OCI-LY3 (cell line): ENCODE results near the gene SPON2.

Source experiments
- CTCF ChIP-seq: fragments of 200-600, 300-600 bp; sonication (generic); IDR thresholded peaks from 2 replicates; pipeline ENCODE4 v1.5.1; 2014; ENCODE audit warnings: antibody characterized with exemption, low read length, low read depth
- EZH2phosphoT487 ChIP-seq: fragments of 200-600 bp; shearing (Covaris generic); IDR thresholded peaks from 2 replicates; pipeline ENCODE4 v1.6.1; 2018; ENCODE audit warnings: antibody characterized with exemption, mixed run types, low read depth

- TF ChIP-seq CTCF (no peak), EZH2phosphoT487 (no peak)
These were observed 34.1 kb upstream of the SPON2 start for GRCh38 chr4:1206299-1207156.
